Superior temporal gyrus (tissue), 1 donor: ENCODE results near the gene GAGE1.
"Not testable (repeated sequence)": the region's sequence is repeated elsewhere in the genome, so short reads cannot be mapped to it uniquely, and the experiment has no call there.

ENCODE experiments used
- DNase-seq: peaks from one replicate; pipeline ENCODE4 v3.0.0-alpha.2; 2016; ENCODE audit errors: extremely low spot score

GAGE1 gene

GRCh38 chrX:49598720-49599119 is at the start of gene GAGE1:
Gene GAGE1, plus strand, starts transcription at chrX:49599020. Its CDS starts 1,155 bp downstream, at chrX:49600175.
- not testable (repeated sequence) for DNase-seq

GRCh38 chrX:49550989-49551388 is 47.8 kb upstream of the GAGE1 start, which contains the start of gene GAGE12E:
Gene GAGE12E, plus strand, starts transcription at chrX:49551289. Its CDS starts 1,155 bp downstream, at chrX:49552444.
- DNase-seq = not testable (repeated sequence)

- not testable (repeated sequence) for DNase-seq
Observed at GRCh38 chrX:49560542-49560941, 38.3 kb upstream of the GAGE1 start, which contains the start of gene GAGE12F. Gene GAGE12F, plus strand, starts transcription at chrX:49560842. Its CDS starts 1,155 bp downstream, at chrX:49561997.

- not testable (repeated sequence) for DNase-seq
Observed at GRCh38 chrX:49568728-49569127, 30.1 kb upstream of the GAGE1 start.

GRCh38 chrX:49569152-49569551 is 29.7 kb upstream of the GAGE1 start:
- DNase-seq = not testable (repeated sequence)

GRCh38 chrX:49570100-49570499 is 28.7 kb upstream of the GAGE1 start, which contains the start of gene GAGE12G:
Gene GAGE12G, plus strand, starts transcription at chrX:49570400. Its CDS starts 1,155 bp downstream, at chrX:49571555.
- DNase-seq = not testable (repeated sequence)

GRCh38 chrX:49579649-49580048 is 19.2 kb upstream of the GAGE1 start, which contains the start of gene GAGE12H:
Gene GAGE12H, plus strand, starts transcription at chrX:49579949. Its CDS starts 1,155 bp downstream, at chrX:49581104.
- DNase-seq = not testable (repeated sequence)

GRCh38 chrX:49589196-49589595 is 9.6 kb upstream of the GAGE1 start, which contains the start of gene GAGE2A:
Gene GAGE2A, plus strand, starts transcription at chrX:49589496. Its CDS starts 1,155 bp downstream, at chrX:49590651.
- DNase-seq = not testable (repeated sequence)

- DNase-seq = not testable (repeated sequence)
Observed at GRCh38 chrX:49589769-49590478, 8.9 kb upstream of the GAGE1 start.

GRCh38 chrX:49590488-49590887 is 8.3 kb upstream of the GAGE1 start:
- not testable (repeated sequence) for DNase-seq

GRCh38 chrX:49610718-49611310 is 12.0 kb downstream of the GAGE1 start:
- no peak for DNase-seq

GRCh38 chrX:49618574-49618973 is 19.8 kb downstream of the GAGE1 start:
- DNase-seq = no peak

GRCh38 chrX:49627086-49627777 is 28.4 kb downstream of the GAGE1 start:
- peak; percentile 9 for DNase-seq

- no peak for DNase-seq
Observed at GRCh38 chrX:49644991-49645637, 46.3 kb downstream of the GAGE1 start.

- DNase-seq = no peak
Observed at GRCh38 chrX:49656533-49656932, 57.7 kb downstream of the GAGE1 start.
